Renal cortical epithelial cell (primary cell): ENCODE measurements around the gene IER3IP1. TPM values are rescaled to one million over a fixed set of nuclear protein-coding genes. Genes with fewer than 3 reads are reported as not detected.
"Not testable (repeated sequence)": the region's sequence is repeated elsewhere in the genome, so short reads cannot be mapped to it uniquely, and the experiment has no call there.

Experiments
- DNase-seq: peaks from one replicate; pipeline ENCODE4 v3.0.0-alpha.2; 2011; ENCODE audit warnings: low read depth
- total RNA-seq: library from RNA; depleted of rRNA; stranded (reverse); fragments of >200 nt; gene quantifications from 2 replicates; pipeline ENCODE4 v1.2.3, GENCODE V29; 2014

IER3IP1 gene
- 19.9 and 22.6 TPM in 2 replicates for total RNA-seq

GRCh38 chr18:47175898-47176575 lies at the start of gene IER3IP1:
IER3IP1 (minus strand) TSS chr18:47176364; CDS start chr18:47176277, 87 bp downstream.
- peak; percentile 71 for DNase-seq

- DNase-seq: peak; percentile 63
Observed at GRCh38 chr18:47215554-47216138, 39.5 kb upstream of the IER3IP1 start.

GRCh38 chr18:47209171-47209570 lies 33.0 kb upstream of the IER3IP1 start:
- DNase-seq: peak; percentile 80

GRCh38 chr18:47206945-47207637 lies 30.9 kb upstream of the IER3IP1 start:
- DNase-seq: no peak

GRCh38 chr18:47204908-47205522 lies 28.9 kb upstream of the IER3IP1 start:
- DNase-seq: peak; percentile 19

GRCh38 chr18:47203626-47204464 lies 27.7 kb upstream of the IER3IP1 start:
- DNase-seq: no peak

GRCh38 chr18:47195961-47196360 lies 19.8 kb upstream of the IER3IP1 start:
- not testable (repeated sequence) for DNase-seq

GRCh38 chr18:47191961-47192360 lies 15.8 kb upstream of the IER3IP1 start:
- DNase-seq: peak; percentile 47

- DNase-seq: no peak
Observed at GRCh38 chr18:47187721-47188120, 11.6 kb upstream of the IER3IP1 start.

- DNase-seq: no peak
Observed at GRCh38 chr18:47184419-47185050, 8.4 kb upstream of the IER3IP1 start.

- not testable (repeated sequence) for DNase-seq
Observed at GRCh38 chr18:47182156-47182555, 6.0 kb upstream of the IER3IP1 start.

- no peak for DNase-seq
Observed at GRCh38 chr18:47180765-47181164, 4.6 kb upstream of the IER3IP1 start.

- DNase-seq: no peak
Observed at GRCh38 chr18:47179520-47179919, 3.4 kb upstream of the IER3IP1 start.

- no peak for DNase-seq
Observed at GRCh38 chr18:47175283-47175897, 774 bp downstream of the IER3IP1 start.

- peak; percentile 78 for DNase-seq
Observed at GRCh38 chr18:47174545-47175116, 1.5 kb downstream of the IER3IP1 start.

- no peak for DNase-seq
Observed at GRCh38 chr18:47172476-47172875, 3.7 kb downstream of the IER3IP1 start.

GRCh38 chr18:47168913-47169312 lies 7.3 kb downstream of the IER3IP1 start:
- no peak for DNase-seq

- DNase-seq: no peak
Observed at GRCh38 chr18:47168509-47168908, 7.7 kb downstream of the IER3IP1 start.

GRCh38 chr18:47166294-47166693 lies 9.9 kb downstream of the IER3IP1 start:
- peak; percentile 31 for DNase-seq

GRCh38 chr18:47163241-47163640 lies 12.9 kb downstream of the IER3IP1 start:
- DNase-seq: peak; percentile 77
